DMS79 (cell line): ENCODE data around the gene TLK1.

Experiments used
- DNase-seq: peaks from one replicate; lab custom pipeline; 2025; lab: John Stamatoyannopoulos, UW

TLK1 gene

GRCh38 chr2:170966648-170967396 is 193.9 kb downstream of the TLK1 start:
- no peak for DNase-seq

- DNase-seq: no peak
Measured at GRCh38 chr2:170965446-170966225, 195.1 kb downstream of the TLK1 start.

- no peak for DNase-seq
Measured at GRCh38 chr2:170963386-170963785, 197.3 kb downstream of the TLK1 start.

GRCh38 chr2:170953941-170954340 is 206.8 kb downstream of the TLK1 start:
- DNase-seq: no peak

- DNase-seq: no peak
Measured at GRCh38 chr2:170950221-170950761, 210.4 kb downstream of the TLK1 start.

GRCh38 chr2:170949415-170949814 is 211.3 kb downstream of the TLK1 start:
- no peak for DNase-seq

GRCh38 chr2:170944545-170944944 is 216.1 kb downstream of the TLK1 start:
- no peak for DNase-seq

GRCh38 chr2:170943596-170943995 is 217.1 kb downstream of the TLK1 start:
- DNase-seq: no peak

GRCh38 chr2:170943041-170943440 is 217.7 kb downstream of the TLK1 start:
- DNase-seq: no peak

- no peak for DNase-seq
Measured at GRCh38 chr2:170942615-170943014, 218.1 kb downstream of the TLK1 start.
